Measurements from ENCODE around the gene TRMT10C. TPM values are rescaled to one million over a fixed set of nuclear protein-coding genes. Genes with fewer than 3 reads are reported as not detected.

TRMT10C gene
- total and polyA plus RNA-seq, 9 of the 15 experiments (the other 6 are each of a cell fraction or from before 2014, with no cell fraction given) = 48.6 to 106 (median 63.9) TPM

DNA sequence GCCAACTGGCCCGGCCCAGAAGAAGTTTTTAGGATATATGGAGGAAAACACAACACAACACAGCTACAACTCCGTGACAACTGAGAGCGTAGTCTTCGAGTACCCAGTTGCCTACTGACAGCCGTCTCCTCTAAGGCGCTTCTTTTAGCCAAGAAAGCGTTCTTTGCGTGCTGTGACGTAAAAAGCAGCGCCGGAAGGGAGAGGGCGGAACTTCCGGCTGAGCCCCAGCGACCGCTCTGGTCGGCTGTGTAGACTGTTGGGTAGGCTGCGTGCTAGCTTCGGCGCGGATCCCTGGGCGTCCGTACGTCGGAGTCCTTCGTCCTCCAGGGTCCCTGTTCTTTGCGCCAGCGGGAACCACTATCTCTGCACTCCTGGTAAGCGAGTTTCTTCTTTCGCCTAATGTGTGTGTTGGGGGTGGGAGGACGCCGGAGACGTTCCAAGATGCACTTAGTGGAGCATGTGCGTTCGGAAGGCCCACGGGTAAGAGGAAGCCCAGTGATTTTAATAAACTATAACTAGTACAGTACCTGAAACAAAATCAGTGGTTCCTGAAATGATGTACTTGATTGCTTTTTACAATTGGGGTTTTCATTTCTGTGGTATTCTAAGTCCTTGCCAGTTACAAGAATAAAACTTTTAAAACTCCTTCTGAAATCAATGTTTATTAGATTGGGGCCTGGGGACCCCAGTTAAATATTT lies at the start of gene TRMT10C (continued):
- TF ChIP-seq, protein P1, sequence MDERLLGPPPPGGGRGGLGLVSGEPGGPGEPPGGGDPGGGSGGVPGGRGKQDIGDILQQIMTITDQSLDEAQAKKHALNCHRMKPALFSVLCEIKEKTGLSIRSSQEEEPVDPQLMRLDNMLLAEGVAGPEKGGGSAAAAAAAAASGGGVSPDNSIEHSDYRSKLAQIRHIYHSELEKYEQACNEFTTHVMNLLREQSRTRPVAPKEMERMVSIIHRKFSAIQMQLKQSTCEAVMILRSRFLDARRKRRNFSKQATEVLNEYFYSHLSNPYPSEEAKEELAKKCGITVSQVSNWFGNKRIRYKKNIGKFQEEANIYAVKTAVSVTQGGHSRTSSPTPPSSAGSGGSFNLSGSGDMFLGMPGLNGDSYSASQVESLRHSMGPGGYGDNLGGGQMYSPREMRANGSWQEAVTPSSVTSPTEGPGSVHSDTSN (CRISPR knock-in tag; IDR thresholded peaks at IDR 0.05; ENCODE audit: low read depth) = no peak
- TF ChIP-seq, protein P1 (tag; conservative IDR thresholded peaks at IDR 0.05; ENCODE audit: low read depth) = no peak; the same call in 1 of the 2 replicates
- TF ChIP-seq EHMT2 (IDR thresholded peaks at IDR 0.05) (peak; percentile 83), ZNF146 (CRISPR knock-in tag; IDR thresholded peaks at IDR 0.05; ENCODE audit: unreplicated experiment) (no peak), MTA1 (IDR thresholded peaks at IDR 0.05; ENCODE audit: borderline replicate concordance) (peak; percentile 97), RNF2 (IDR thresholded peaks at IDR 0.05) (no peak), MCM2 (IDR thresholded peaks at IDR 0.05; ENCODE audit: low read depth) (no peak), ZKSCAN8 (CRISPR knock-in tag; IDR thresholded peaks at IDR 0.05) (no peak), ELF2 (CRISPR knock-in tag; IDR thresholded peaks at IDR 0.05) (no peak), GABPA (tag; conservative IDR thresholded peaks at IDR 0.05; ENCODE audit: low read depth) (peak; percentile 97), NFRKB (IDR thresholded peaks at IDR 0.05; ENCODE audit: low read depth) (no peak), CHCHD3 (CRISPR knock-in tag; IDR thresholded peaks at IDR 0.05) (no peak)
- TF ChIP-seq, protein P2, sequence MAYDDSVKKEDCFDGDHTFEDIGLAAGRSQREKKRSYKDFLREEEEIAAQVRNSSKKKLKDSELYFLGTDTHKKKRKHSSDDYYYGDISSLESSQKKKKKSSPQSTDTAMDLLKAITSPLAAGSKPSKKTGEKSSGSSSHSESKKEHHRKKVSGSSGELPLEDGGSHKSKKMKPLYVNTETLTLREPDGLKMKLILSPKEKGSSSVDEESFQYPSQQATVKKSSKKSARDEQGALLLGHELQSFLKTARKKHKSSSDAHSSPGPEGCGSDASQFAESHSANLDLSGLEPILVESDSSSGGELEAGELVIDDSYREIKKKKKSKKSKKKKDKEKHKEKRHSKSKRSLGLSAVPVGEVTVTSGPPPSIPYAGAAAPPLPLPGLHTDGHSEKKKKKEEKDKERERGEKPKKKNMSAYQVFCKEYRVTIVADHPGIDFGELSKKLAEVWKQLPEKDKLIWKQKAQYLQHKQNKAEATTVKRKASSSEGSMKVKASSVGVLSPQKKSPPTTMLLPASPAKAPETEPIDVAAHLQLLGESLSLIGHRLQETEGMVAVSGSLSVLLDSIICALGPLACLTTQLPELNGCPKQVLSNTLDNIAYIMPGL (CRISPR knock-in tag; IDR thresholded peaks at IDR 0.05) = no peak
- TF ChIP-seq, protein P3, sequence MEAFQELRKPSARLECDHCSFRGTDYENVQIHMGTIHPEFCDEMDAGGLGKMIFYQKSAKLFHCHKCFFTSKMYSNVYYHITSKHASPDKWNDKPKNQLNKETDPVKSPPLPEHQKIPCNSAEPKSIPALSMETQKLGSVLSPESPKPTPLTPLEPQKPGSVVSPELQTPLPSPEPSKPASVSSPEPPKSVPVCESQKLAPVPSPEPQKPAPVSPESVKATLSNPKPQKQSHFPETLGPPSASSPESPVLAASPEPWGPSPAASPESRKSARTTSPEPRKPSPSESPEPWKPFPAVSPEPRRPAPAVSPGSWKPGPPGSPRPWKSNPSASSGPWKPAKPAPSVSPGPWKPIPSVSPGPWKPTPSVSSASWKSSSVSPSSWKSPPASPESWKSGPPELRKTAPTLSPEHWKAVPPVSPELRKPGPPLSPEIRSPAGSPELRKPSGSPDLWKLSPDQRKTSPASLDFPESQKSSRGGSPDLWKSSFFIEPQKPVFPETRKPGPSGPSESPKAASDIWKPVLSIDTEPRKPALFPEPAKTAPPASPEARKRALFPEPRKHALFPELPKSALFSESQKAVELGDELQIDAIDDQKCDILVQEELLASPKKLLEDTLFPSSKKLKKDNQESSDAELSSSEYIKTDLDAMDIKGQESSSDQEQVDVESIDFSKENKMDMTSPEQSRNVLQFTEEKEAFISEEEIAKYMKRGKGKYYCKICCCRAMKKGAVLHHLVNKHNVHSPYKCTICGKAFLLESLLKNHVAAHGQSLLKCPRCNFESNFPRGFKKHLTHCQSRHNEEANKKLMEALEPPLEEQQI (IDR thresholded peaks at IDR 0.05) = 0 out of 2 replicates have a peak, but pooled peaks have one; percentile 36
